GM12874 (cell line): ENCODE data around the gene TMEM14C.

Experiments
- CTCF ChIP-seq: IDR thresholded peaks from 2 replicates; pipeline ENCODE4 v1.5.1; 2011; ENCODE audit warnings: low read depth, mild to moderate bottlenecking, control low read depth, low read length, moderate library complexity; ENCODE audit not compliant: insufficient read depth

The TMEM14C gene

GRCh38 chr6:10742251-10742650, 19.4 kb downstream of the TMEM14C start:
- no peak for TF ChIP-seq CTCF

- TF ChIP-seq CTCF, result no peak
Measured at GRCh38 chr6:10743515-10743914, 20.6 kb downstream of the TMEM14C start.

GRCh38 chr6:10745116-10745515, 22.2 kb downstream of the TMEM14C start:
- TF ChIP-seq CTCF, result no peak

- no peak for TF ChIP-seq CTCF
Measured at GRCh38 chr6:10746915-10747250, 24.0 kb downstream of the TMEM14C start.

GRCh38 chr6:10747251-10747972, 24.5 kb downstream of the TMEM14C start, which contains the start of gene TMEM14B:
TMEM14B (plus strand) TSS chr6:10747805; CDS start chr6:10749246, 1,441 bp downstream.
- no peak for TF ChIP-seq CTCF

- TF ChIP-seq CTCF, result no peak
Measured at GRCh38 chr6:10749734-10750133, 26.9 kb downstream of the TMEM14C start.

- no peak for TF ChIP-seq CTCF
Measured at GRCh38 chr6:10756085-10756484, 33.2 kb downstream of the TMEM14C start.

- peak; percentile 47; the same call in 1 of the 2 replicates for TF ChIP-seq CTCF
Measured at GRCh38 chr6:10759312-10759839, 36.5 kb downstream of the TMEM14C start.
